NB4 (cell line): ENCODE data around the gene PCSK6.

Experiments used
- POLR2A ChIP-seq: IDR thresholded peaks from 2 replicates; pipeline ENCODE4 v1.6.1; 2011; ENCODE audit warnings: mild to moderate bottlenecking; ENCODE audit not compliant: insufficient read length; ENCODE audit errors: extremely low read depth
- TF ChIP-seq, protein P1 (sequence below): IDR thresholded peaks from one replicate; pipeline ENCODE4 v1.5.1; 2012; ENCODE audit warnings: low read depth, low read length
- TF ChIP-seq, protein P2 (sequence below): IDR thresholded peaks from 2 replicates; pipeline ENCODE4 v1.6.1; 2011; ENCODE audit warnings: low read depth, low read length

DNA sequence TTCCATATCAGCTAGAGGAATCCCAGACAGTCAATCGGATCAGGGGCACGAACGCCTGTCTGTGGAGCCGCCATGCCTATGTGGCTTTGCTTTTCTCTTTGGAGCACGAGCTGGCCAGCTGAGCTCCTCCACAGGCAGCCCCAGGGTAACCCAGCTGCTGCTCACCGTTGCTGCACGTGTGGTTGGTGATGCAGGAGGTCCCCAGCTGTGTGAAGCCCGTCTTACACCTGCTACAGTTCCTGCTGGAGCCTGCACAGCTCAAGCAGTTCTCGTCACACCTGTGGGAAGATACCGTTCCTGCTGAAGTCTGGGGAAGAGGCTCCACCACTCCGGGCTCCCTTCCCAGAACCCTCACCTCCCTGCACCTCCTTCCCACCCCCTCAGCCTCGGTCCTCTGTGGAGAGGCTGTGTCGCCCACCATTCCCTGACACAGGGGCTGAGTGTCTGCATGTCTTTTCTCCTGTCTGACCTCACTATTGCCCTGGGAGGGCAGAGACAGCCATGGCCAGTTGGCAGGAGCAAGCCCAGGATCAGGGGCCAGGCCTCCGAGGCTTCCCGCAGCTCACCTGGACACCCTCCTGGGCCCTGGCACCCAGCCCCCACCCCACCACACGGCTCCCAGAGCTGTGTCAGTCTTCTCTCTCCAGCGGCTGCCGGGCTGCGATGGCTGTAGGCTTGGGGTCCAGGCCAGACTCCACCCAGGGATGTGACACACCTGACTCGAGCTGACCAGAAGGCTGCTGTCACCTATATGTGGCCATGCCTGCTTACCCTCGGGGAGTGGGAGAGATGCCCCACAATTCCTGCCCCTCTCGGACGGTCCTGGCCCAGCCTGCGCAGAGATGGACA is 182.2 kb downstream of the PCSK6 start:
- TF ChIP-seq, protein P1, sequence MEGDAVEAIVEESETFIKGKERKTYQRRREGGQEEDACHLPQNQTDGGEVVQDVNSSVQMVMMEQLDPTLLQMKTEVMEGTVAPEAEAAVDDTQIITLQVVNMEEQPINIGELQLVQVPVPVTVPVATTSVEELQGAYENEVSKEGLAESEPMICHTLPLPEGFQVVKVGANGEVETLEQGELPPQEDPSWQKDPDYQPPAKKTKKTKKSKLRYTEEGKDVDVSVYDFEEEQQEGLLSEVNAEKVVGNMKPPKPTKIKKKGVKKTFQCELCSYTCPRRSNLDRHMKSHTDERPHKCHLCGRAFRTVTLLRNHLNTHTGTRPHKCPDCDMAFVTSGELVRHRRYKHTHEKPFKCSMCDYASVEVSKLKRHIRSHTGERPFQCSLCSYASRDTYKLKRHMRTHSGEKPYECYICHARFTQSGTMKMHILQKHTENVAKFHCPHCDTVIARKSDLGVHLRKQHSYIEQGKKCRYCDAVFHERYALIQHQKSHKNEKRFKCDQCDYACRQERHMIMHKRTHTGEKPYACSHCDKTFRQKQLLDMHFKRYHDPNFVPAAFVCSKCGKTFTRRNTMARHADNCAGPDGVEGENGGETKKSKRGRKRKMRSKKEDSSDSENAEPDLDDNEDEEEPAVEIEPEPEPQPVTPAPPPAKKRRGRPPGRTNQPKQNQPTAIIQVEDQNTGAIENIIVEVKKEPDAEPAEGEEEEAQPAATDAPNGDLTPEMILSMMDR = no peak
- TF ChIP-seq POLR2A = no peak
- TF ChIP-seq, protein P2, sequence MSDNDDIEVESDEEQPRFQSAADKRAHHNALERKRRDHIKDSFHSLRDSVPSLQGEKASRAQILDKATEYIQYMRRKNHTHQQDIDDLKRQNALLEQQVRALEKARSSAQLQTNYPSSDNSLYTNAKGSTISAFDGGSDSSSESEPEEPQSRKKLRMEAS = no peak
